IPS-NIHi11 (cell line): Measurements from ENCODE around the gene ALS2CL.
A peak's percentile ranks its signal among the peaks of the same experiment; 100 is the strongest.

ENCODE experiments used
- DNase-seq: peaks from one replicate; pipeline ENCODE4 v3.0.0; 2012; ENCODE audit warnings: mixed read lengths, low spot score

Gene ALS2CL

GRCh38 chr3:46676601-46677410, 16.7 kb downstream of the ALS2CL start:
- no peak for DNase-seq

GRCh38 chr3:46675843-46676567, 17.5 kb downstream of the ALS2CL start:
- DNase-seq, result no peak

GRCh38 chr3:46675426-46675825, 18.1 kb downstream of the ALS2CL start:
- DNase-seq, result no peak

GRCh38 chr3:46674031-46674845, 19.2 kb downstream of the ALS2CL start:
- no peak for DNase-seq

GRCh38 chr3:46673151-46674030, 20.1 kb downstream of the ALS2CL start:
- no peak for DNase-seq

GRCh38 chr3:46672349-46672695, 21.2 kb downstream of the ALS2CL start:
- DNase-seq, result no peak

GRCh38 chr3:46671541-46672348, 21.7 kb downstream of the ALS2CL start:
- DNase-seq, result no peak

- DNase-seq, result no peak
These were observed 22.5 kb downstream of the ALS2CL start for GRCh38 chr3:46670891-46671427.

- DNase-seq, result no peak
These were observed 23.2 kb downstream of the ALS2CL start for GRCh38 chr3:46670000-46670890.

GRCh38 chr3:46669191-46669999, 24.1 kb downstream of the ALS2CL start:
- no peak for DNase-seq

GRCh38 chr3:46668591-46668990, 24.9 kb downstream of the ALS2CL start:
- no peak for DNase-seq

GRCh38 chr3:46668116-46668515, 25.4 kb downstream of the ALS2CL start:
- no peak for DNase-seq

- no peak for DNase-seq
These were observed 25.8 kb downstream of the ALS2CL start for GRCh38 chr3:46667657-46668056.

GRCh38 chr3:46667061-46667621, 26.3 kb downstream of the ALS2CL start:
- DNase-seq, result no peak

GRCh38 chr3:46666453-46666845, 27.0 kb downstream of the ALS2CL start:
- DNase-seq, result peak; percentile 2

GRCh38 chr3:46665763-46666452, 27.6 kb downstream of the ALS2CL start:
- peak; percentile 1 for DNase-seq

GRCh38 chr3:46664971-46665762, 28.3 kb downstream of the ALS2CL start:
- DNase-seq, result no peak
